Measurements from ENCODE around the gene XRCC4. TPM values are rescaled to one million over a fixed set of nuclear protein-coding genes. Genes with fewer than 3 reads are reported as not detected.

Gene XRCC4
- total RNA-seq, 1 experiment from 2014 or later: 24.6 TPM

DNA sequence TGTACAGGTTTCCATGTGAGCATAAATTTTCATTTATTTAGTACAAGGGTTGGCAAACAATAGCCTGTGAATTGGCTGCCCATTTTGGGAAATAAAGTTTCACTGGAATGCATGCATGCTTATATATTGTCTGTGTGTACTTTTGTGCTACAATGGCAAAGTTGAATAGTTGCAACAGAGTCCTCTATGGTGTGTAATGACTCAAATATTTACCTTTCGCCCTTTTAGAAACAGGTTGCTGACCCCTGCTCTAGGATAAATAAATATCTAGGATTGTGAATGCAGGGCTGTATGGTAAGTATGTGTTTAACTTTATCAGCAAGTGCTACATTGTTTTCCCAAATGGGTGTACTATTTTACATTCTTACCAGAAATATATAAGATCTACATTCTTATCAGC, 47.2 kb downstream of the XRCC4 start:
- POLR2A ChIA-PET: no interaction called here

More for the DNA sequence above, 47.2 kb downstream of the XRCC4 start:
- Histone ChIP-seq H3K79me2 (ENCODE audit: insufficient read depth, low read length) (no peaks in the 10 kb centered on the region), H3K9ac (ENCODE audit: low read length) (no peak overlapping the region), H2AFZ (ENCODE audit: low read depth, low read length, poor library complexity, severe bottlenecking) (no peak overlapping the region), H3K9me2 (ENCODE audit: insufficient read depth) (no peaks in the 10 kb centered on the region), H3K36me3 (ENCODE audit: control insufficient read depth in 1 of 2, insufficient read depth in 2 of 2, low read length in 2 of 2) (peaks cover 0 to 14% of the 10 kb centered on the region in 2 experiments; a peak in 2 of 4 replicates), H3K27ac (ENCODE audit: low read depth, low read length) (no peak overlapping the region), H3K4me2 (ENCODE audit: low read length) (no peak overlapping the region), H3K9me3 (ENCODE audit: control insufficient read depth in 1 of 2, insufficient read depth in 1 of 2, low read depth in 1 of 2, low read length in 2 of 2) (peaks cover 0 to 9% of the 10 kb centered on the region in 2 experiments; a peak in 1 of 4 replicates), H4K20me1 (ENCODE audit: insufficient read depth) (no peaks in the 10 kb centered on the region), H3K4me3 (replicated peaks in 1 of 2; ENCODE audit: low read depth in 1 of 2, low read length in 2 of 2) (no peak overlapping the region), H3K4me1 (ENCODE audit: control insufficient read depth in 1 of 2, insufficient read depth in 2 of 2, low read length in 2 of 2) (peaks cover 4 to 17% of the 10 kb centered on the region in 2 experiments; a peak in 3 of 4 replicates), H3K27me3 (ENCODE audit: insufficient read depth, low read length) (no peaks in the 10 kb centered on the region)
- intact Hi-C loops (cut with micrococcal nuclease): no loop called here
- RAD21 ChIA-PET (ENCODE audit: low non-redundant PET in 1 of 2, low total read pairs in 2 of 2, uncharacterized antibody in 2 of 2, unreplicated experiment in 2 of 2): no interaction called here
- no peak for ATAC-seq
- no peak for DNase-seq (ENCODE audit: low read depth, low spot score)
- no TSS peak for BruUV-seq (replicated peaks)
- CTCF ChIA-PET: no interaction called here
- TF ChIP-seq, protein P1, sequence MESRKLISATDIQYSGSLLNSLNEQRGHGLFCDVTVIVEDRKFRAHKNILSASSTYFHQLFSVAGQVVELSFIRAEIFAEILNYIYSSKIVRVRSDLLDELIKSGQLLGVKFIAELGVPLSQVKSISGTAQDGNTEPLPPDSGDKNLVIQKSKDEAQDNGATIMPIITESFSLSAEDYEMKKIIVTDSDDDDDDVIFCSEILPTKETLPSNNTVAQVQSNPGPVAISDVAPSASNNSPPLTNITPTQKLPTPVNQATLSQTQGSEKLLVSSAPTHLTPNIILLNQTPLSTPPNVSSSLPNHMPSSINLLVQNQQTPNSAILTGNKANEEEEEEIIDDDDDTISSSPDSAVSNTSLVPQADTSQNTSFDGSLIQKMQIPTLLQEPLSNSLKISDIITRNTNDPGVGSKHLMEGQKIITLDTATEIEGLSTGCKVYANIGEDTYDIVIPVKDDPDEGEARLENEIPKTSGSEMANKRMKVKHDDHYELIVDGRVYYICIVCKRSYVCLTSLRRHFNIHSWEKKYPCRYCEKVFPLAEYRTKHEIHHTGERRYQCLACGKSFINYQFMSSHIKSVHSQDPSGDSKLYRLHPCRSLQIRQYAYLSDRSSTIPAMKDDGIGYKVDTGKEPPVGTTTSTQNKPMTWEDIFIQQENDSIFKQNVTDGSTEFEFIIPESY (IDR thresholded peaks at IDR 0.05; ENCODE audit: extremely low read depth, insufficient replicate concordance, low read length): no peak
- TF ChIP-seq POLR2AphosphoS5 (IDR thresholded peaks at IDR 0.05; ENCODE audit: low read depth, low read length) (no peak), ELF1 (IDR thresholded peaks at IDR 0.05; ENCODE audit: borderline replicate concordance, low read depth) (no peak), SRF (IDR thresholded peaks at IDR 0.05; ENCODE audit: low read depth) (no peak), EGR1 (IDR thresholded peaks at IDR 0.05; ENCODE audit: low read depth) (no peak), YY1 (IDR thresholded peaks at IDR 0.05; ENCODE audit: extremely low read depth, insufficient replicate concordance, low read depth, low read length) (no peak), CEBPB (IDR thresholded peaks at IDR 0.05; ENCODE audit: low read depth) (no peak), EZH2phosphoT487 (IDR thresholded peaks at IDR 0.05; ENCODE audit: borderline replicate concordance) (no peak)
- TF ChIP-seq, protein P2, sequence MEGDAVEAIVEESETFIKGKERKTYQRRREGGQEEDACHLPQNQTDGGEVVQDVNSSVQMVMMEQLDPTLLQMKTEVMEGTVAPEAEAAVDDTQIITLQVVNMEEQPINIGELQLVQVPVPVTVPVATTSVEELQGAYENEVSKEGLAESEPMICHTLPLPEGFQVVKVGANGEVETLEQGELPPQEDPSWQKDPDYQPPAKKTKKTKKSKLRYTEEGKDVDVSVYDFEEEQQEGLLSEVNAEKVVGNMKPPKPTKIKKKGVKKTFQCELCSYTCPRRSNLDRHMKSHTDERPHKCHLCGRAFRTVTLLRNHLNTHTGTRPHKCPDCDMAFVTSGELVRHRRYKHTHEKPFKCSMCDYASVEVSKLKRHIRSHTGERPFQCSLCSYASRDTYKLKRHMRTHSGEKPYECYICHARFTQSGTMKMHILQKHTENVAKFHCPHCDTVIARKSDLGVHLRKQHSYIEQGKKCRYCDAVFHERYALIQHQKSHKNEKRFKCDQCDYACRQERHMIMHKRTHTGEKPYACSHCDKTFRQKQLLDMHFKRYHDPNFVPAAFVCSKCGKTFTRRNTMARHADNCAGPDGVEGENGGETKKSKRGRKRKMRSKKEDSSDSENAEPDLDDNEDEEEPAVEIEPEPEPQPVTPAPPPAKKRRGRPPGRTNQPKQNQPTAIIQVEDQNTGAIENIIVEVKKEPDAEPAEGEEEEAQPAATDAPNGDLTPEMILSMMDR (IDR thresholded peaks at IDR 0.05 in 2 of 3, conservative IDR thresholded peaks at IDR 0.05 in 1 of 3; ENCODE audit: borderline replicate concordance in 1 of 3, insufficient read depth in 1 of 3, low read depth in 2 of 3, low read length in 2 of 3): no peak
- TF ChIP-seq, protein P3, sequence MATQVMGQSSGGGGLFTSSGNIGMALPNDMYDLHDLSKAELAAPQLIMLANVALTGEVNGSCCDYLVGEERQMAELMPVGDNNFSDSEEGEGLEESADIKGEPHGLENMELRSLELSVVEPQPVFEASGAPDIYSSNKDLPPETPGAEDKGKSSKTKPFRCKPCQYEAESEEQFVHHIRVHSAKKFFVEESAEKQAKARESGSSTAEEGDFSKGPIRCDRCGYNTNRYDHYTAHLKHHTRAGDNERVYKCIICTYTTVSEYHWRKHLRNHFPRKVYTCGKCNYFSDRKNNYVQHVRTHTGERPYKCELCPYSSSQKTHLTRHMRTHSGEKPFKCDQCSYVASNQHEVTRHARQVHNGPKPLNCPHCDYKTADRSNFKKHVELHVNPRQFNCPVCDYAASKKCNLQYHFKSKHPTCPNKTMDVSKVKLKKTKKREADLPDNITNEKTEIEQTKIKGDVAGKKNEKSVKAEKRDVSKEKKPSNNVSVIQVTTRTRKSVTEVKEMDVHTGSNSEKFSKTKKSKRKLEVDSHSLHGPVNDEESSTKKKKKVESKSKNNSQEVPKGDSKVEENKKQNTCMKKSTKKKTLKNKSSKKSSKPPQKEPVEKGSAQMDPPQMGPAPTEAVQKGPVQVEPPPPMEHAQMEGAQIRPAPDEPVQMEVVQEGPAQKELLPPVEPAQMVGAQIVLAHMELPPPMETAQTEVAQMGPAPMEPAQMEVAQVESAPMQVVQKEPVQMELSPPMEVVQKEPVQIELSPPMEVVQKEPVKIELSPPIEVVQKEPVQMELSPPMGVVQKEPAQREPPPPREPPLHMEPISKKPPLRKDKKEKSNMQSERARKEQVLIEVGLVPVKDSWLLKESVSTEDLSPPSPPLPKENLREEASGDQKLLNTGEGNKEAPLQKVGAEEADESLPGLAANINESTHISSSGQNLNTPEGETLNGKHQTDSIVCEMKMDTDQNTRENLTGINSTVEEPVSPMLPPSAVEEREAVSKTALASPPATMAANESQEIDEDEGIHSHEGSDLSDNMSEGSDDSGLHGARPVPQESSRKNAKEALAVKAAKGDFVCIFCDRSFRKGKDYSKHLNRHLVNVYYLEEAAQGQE (IDR thresholded peaks at IDR 0.05; ENCODE audit: low read depth): no peak
